ENCODE results near the gene FCMR. TPM values are rescaled to one million over a fixed set of nuclear protein-coding genes. Genes with fewer than 3 reads are reported as not detected.
A peak's percentile ranks its signal among the peaks of the same experiment; 100 is the strongest.

Gene FCMR
- total and polyA plus RNA-seq, 8 donors, result 1.4 to 6.7 (median 2.6) TPM

DNA sequence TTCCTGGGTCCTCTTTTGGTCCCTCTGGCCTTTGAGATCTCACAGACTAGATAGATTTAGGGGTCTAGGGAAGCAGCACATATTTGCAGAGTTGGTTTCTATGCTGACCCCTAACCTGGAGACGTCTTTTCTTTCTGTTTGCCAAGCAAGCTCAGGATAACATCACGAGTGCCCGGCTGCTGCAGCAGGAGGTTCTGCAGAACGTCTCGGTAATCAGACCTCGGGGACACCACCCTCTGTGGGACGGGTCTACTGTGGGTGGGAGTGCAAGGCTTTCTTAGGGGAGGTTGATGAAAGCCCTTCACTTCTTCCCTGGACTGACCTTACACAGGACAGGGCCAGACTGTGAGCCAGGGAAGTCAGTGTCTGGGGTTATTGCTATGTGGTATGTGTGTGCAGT is 21.6 kb downstream of the FCMR start:
- Histone ChIP-seq H3K36me3 (no peaks in the 10 kb centered on the region), H3K9me3 (no peaks in the 10 kb centered on the region), H3K27ac (no peak overlapping the region), H3K4me3 (no peak overlapping the region), H3K27me3 (no peaks in the 10 kb centered on the region), H3K4me1 (peaks cover 0 to 6% of the 10 kb centered on the region in 2 donors)
- DNase-seq (no peak), ATAC-seq (no peak)
- intact Hi-C loops (cut with DNase I), result no loop called here
- TF ChIP-seq, protein P1, sequence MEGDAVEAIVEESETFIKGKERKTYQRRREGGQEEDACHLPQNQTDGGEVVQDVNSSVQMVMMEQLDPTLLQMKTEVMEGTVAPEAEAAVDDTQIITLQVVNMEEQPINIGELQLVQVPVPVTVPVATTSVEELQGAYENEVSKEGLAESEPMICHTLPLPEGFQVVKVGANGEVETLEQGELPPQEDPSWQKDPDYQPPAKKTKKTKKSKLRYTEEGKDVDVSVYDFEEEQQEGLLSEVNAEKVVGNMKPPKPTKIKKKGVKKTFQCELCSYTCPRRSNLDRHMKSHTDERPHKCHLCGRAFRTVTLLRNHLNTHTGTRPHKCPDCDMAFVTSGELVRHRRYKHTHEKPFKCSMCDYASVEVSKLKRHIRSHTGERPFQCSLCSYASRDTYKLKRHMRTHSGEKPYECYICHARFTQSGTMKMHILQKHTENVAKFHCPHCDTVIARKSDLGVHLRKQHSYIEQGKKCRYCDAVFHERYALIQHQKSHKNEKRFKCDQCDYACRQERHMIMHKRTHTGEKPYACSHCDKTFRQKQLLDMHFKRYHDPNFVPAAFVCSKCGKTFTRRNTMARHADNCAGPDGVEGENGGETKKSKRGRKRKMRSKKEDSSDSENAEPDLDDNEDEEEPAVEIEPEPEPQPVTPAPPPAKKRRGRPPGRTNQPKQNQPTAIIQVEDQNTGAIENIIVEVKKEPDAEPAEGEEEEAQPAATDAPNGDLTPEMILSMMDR (IDR thresholded peaks at IDR 0.05), result no peak

DNA sequence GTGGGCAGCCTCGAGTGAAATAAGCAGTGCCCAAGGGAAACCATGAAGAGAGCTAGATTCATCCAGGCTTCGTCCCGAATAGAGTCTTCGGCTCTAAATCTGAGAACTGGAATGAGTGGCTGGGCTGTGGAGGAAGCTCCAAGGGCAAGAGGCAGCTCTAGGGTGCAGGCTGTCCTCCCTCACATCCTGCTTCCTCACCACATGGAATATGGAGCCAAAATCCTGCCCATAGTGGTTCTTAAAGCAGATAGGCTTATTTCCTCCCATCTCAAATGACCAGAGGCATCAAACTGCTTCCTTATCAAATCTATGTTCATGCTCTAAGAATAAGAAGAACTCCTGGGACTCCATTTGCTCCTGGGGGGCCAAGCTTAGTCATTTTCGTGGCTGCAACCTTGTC is 22.0 kb downstream of the FCMR start:
- Histone ChIP-seq H3K36me3 (no peaks in the 10 kb centered on the region), H3K27ac (no peak overlapping the region), H3K4me3 (no peak overlapping the region), H3K9me3 (no peaks in the 10 kb centered on the region), H3K27me3 (no peaks in the 10 kb centered on the region), H3K4me1 (peaks cover 0 to 6% of the 10 kb centered on the region in 2 donors)
- TF ChIP-seq, protein P1 (IDR thresholded peaks at IDR 0.05), result no peak
- DNase-seq (no peak), ATAC-seq (no peak)
- intact Hi-C loops (cut with DNase I), result no loop called here

DNA sequence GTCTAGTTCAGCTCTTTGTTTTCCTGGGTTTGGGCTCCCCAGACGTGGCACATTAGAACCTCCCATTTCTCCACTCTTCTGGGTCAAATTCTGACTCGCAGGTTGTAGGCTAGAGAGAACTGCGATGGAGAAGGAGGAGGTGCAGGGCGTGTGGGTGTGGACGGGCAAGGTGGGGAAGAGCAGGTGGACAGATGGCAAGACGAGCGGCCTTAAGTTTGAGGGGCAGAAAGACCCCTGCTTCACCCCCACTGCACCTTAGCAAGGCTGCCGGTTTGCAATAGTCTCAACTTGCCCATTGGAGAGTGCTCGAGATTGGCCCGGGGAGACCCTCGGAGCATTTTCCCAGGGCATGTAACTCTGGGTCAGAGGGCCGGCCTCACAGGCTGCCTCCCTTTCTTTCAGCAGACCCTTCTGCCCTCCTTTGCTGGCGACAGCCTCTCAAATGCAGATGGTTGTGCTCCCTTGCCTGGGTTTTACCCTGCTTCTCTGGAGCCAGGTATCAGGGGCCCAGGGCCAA is 22.8 kb downstream of the FCMR start:
- ATAC-seq (no peak), DNase-seq (no peak)
- no peaks in the 10 kb centered on the region for H3K36me3 ChIP-seq
- TF ChIP-seq, protein P1 (IDR thresholded peaks at IDR 0.05), result no peak
- H3K27me3 ChIP-seq, result no peaks in the 10 kb centered on the region
- no peaks in the 10 kb centered on the region for H3K9me3 ChIP-seq
- intact Hi-C loops (cut with DNase I), result no loop called here
- H3K27ac ChIP-seq, result no peak overlapping the region
- peaks cover 0 to 6% of the 10 kb centered on the region in 2 donors for H3K4me1 ChIP-seq
- no peak overlapping the region for H3K4me3 ChIP-seq

DNA sequence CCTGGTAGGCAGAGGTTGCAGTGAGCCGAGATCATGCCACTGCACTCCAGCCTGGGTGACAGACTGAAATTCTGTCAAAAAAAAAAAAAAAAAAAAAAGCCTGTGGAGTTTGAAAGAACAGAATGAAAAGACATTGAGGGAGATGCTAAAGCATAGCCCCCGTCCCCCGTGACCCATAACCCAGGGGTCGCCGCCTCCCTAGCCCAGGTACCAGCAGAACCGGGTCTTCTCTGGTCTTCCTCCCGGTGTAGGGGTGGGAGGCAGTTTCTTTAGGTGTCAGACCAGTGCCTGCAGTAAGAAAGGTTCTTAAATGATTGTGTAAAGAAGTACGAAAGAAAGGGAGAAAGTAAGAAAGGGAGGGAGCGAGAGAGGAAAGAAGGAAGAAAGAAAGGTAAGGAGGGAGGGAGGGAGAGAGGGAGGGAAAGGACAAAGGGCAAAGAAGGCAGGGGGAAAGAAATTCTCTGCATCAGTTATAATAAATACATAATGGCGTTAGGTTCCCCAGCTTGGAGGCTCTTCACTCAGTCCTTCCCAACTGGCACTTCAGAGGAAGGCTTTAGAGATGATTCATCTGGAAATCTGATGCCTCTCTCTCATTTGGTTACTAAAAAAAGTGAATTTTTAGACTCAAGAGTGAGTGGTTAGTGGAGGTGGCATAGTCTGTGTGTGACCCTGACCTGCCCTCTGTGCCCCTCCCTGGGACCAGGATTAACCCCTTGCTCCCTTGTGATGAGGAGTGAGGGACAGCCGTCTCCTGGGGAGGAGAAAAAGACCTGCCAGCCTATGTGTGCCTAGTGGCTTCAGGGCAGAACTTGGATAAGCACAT is 23.4 kb downstream of the FCMR start:
- no peaks in the 10 kb centered on the region for H3K27me3 ChIP-seq
- no peak overlapping the region for H3K4me3 ChIP-seq
- H3K36me3 ChIP-seq, result no peaks in the 10 kb centered on the region
- H3K9me3 ChIP-seq, result no peaks in the 10 kb centered on the region
- peaks cover 0 to 6% of the 10 kb centered on the region in 2 donors for H3K4me1 ChIP-seq
- DNase-seq, result no peak
- peak; percentile 71 for ATAC-seq
- H3K27ac ChIP-seq, result no peak overlapping the region
- TF ChIP-seq, protein P1 (IDR thresholded peaks at IDR 0.05), result no peak
- intact Hi-C loops (cut with DNase I), result no loop called here

DNA sequence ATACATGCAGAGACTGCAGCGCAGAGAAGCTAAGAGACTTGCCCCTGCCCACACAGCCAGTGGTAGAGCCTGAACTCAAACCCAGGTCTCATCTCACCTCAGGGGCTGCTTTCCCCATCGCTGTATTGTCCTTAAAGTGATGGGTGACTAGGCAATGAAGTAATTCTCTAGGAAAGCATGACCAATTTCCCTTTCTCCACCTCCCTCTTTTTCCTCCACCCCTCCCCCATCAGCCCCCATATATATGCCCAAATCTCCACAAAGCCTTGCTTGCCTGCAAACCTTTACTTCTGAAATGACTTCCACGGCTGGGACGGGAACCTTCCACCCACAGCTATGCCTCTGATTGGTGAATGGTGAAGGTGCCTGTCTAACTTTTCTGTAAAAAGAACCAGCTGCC is 24.6 kb downstream of the FCMR start, which contains the start of gene IL24:
TSS of gene IL24 (plus strand) at position 269 of the 400 bp plus-strand sequence. CDS start 390 bp downstream, outside the sequence.
- Histone ChIP-seq H3K27ac (peak within 1 kb of the TSS in 1 of 2 donors; percentile 1), H3K4me1 (peaks cover 0 to 6% of the 10 kb centered on the region in 2 donors)
- intact Hi-C loops (cut with DNase I), result no loop called here

More for the DNA sequence above, 24.6 kb downstream of the FCMR start, which contains the start of gene IL24:
- ATAC-seq, result no peak
- H3K27me3 ChIP-seq, result no peaks in the 10 kb centered on the region
- H3K9me3 ChIP-seq, result no peaks in the 10 kb centered on the region
- no peaks in the 10 kb centered on the region for H3K36me3 ChIP-seq
- DNase-seq, result no peak
- no peak within 1 kb of the TSS for H3K4me3 ChIP-seq
- TF ChIP-seq, protein P1 (IDR thresholded peaks at IDR 0.05), result no peak

Measured in left lung (tissue), 10 donors.